Suprapubic skin (tissue), 4 donors: ENCODE measurements around the gene SERPING1. TPM values are rescaled to one million over a fixed set of nuclear protein-coding genes. Genes with fewer than 3 reads are reported as not detected.

Source experiments
- DNase-seq, 2 donors: peaks; one replicate each; pipeline ENCODE4 v3.0.0-alpha.2; 2019; ENCODE audit warnings: low spot score in 2 of 2
- H3K27ac ChIP-seq: fragments of 200-600 bp; sonication (generic); one replicate; pipeline ENCODE4 v1.5.1; 2019
- H3K27me3 ChIP-seq: fragments of 200-600 bp; sonication (generic); one replicate; pipeline ENCODE4 v1.5.1; 2019
- H3K36me3 ChIP-seq: fragments of 200-600 bp; sonication (generic); one replicate; pipeline ENCODE4 v1.5.1; 2019
- H3K4me1 ChIP-seq: fragments of 200-600 bp; sonication (generic); one replicate; pipeline ENCODE4 v1.5.1; 2019
- H3K4me3 ChIP-seq: fragments of 200-600 bp; sonication (generic); one replicate; pipeline ENCODE4 v1.5.1; 2019; ENCODE audit warnings: mild to moderate bottlenecking
- H3K9me3 ChIP-seq: fragments of 200-600 bp; sonication (generic); one replicate; pipeline ENCODE4 v1.5.1; 2019
- CTCF ChIP-seq, 2 donors: fragments of 200-600 bp in 1 of 2; fragments of 450-650 bp in 1 of 2; sonication (generic) in 1 of 2; IDR thresholded peaks; one replicate each; pipeline ENCODE4 v1.5.1; 2016 to 2019; ENCODE audit warnings: antibody characterized with exemption in 2 of 2, mild to moderate bottlenecking in 1 of 2, moderate library complexity in 1 of 2
- EP300 ChIP-seq: sonication (generic); formaldehyde crosslinking; IDR thresholded peaks from one replicate; pipeline ENCODE4 v1.6.1; 2017; ENCODE audit warnings: antibody characterized with exemption
- POLR2A ChIP-seq, 2 donors: fragments of 450-650 bp; IDR thresholded peaks; one replicate each; pipeline ENCODE4 v1.6.1; 2017; ENCODE audit warnings: antibody characterized with exemption in 2 of 2, mild to moderate bottlenecking in 2 of 2, moderate library complexity in 2 of 2
- POLR2AphosphoS5 ChIP-seq, 3 donors: sonication (generic); formaldehyde crosslinking; IDR thresholded peaks; one replicate each; pipeline ENCODE4 v1.6.1; 2017; ENCODE audit warnings: antibody characterized with exemption in 3 of 3
- WGBS: methylation state at CpG from one replicate; pipeline ENCODE4 v1.1.5; 2018; 5-methylcytosine and 5-hydroxymethylcytosine counted together
- total RNA-seq, 4 donors: library from RNA; depleted of rRNA; stranded (reverse); fragments of >200 nt; gene quantifications; one replicate each; pipeline ENCODE4 v1.1.0, GENCODE V29; 2016

SERPING1 gene
- total RNA-seq, 4 donors from 2014 or later: 93.3 to 173 (median 119) TPM

DNA sequence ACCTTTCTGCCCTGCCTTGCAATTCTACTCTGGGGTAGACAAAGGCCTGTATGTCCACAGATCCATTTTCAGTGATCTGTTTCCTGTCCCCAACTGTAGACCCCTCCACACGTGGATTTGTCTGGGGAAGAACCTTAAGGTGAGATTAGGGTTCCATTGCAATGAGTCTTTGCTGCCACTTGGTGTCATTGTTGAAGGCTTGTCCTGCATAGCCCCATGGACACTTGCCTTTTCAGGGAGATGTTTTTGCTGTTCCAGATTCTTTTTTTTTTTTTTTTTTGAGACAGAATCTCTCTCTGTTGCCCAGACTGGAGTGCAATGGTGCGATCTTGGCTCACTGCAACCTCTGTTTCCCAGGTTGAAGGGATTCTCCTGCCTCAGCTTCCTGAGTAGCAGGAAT is 21.8 kb downstream of the SERPING1 start:
- H3K9me3 ChIP-seq: no peaks in the 10 kb centered on the region
- H3K27ac ChIP-seq: no peak overlapping the region
- TF ChIP-seq CTCF (IDR thresholded peaks at IDR 0.05) (no peak), POLR2AphosphoS5 (IDR thresholded peaks at IDR 0.05) (no peak), EP300 (no peak), POLR2A (IDR thresholded peaks at IDR 0.05) (no peak)
- H3K4me1 ChIP-seq: no peaks in the 10 kb centered on the region
- 91% methylated on average over 2 of the region's 2 CpGs for WGBS
- peaks cover 7% of the 10 kb centered on the region for H3K36me3 ChIP-seq
- H3K4me3 ChIP-seq: no peak overlapping the region
- no peaks in the 10 kb centered on the region for H3K27me3 ChIP-seq
- no peak for DNase-seq

- H3K36me3 ChIP-seq: no peaks in the 10 kb centered on the region
- DNase-seq: no peak
- H3K4me1 ChIP-seq: no peaks in the 10 kb centered on the region
- no peak overlapping the region for H3K4me3 ChIP-seq
- no peak overlapping the region for H3K27ac ChIP-seq
- H3K27me3 ChIP-seq: no peaks in the 10 kb centered on the region
- TF ChIP-seq POLR2A (IDR thresholded peaks at IDR 0.05): no peak
- no peak for TF ChIP-seq EP300
- TF ChIP-seq POLR2AphosphoS5 (IDR thresholded peaks at IDR 0.05): no peak
- TF ChIP-seq CTCF (IDR thresholded peaks at IDR 0.05): no peak
- no peaks in the 10 kb centered on the region for H3K9me3 ChIP-seq
Observed at GRCh38 chr11:57620467-57620866, 23.0 kb downstream of the SERPING1 start.

DNA sequence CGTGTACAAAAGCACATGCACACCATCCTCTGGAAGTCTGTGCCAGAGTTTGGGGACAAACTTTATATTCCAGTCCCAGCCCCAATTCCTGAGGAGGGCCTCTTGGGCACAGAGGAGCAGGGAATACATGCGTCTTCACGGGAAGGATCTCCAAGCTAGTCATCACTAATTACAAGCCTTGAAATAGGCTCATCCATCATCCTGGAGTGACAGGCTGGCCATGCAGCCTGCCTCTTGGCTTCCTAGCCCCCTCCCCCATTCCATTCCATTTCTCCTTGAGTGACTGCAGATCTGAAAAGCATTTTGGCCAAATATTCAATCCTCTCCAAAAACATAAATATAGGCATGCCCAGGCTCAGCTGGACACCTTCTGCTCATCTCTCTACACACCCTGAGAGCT is 24.8 kb downstream of the SERPING1 start:
- no peaks in the 10 kb centered on the region for H3K36me3 ChIP-seq
- no peak for DNase-seq
- H3K4me1 ChIP-seq: no peaks in the 10 kb centered on the region
- H3K27ac ChIP-seq: no peak overlapping the region
- no peaks in the 10 kb centered on the region for H3K9me3 ChIP-seq
- WGBS: 49% methylated on average over 3 of the region's 3 CpGs
- no peak overlapping the region for H3K4me3 ChIP-seq
- no peak for TF ChIP-seq POLR2AphosphoS5 (IDR thresholded peaks at IDR 0.05)
- H3K27me3 ChIP-seq: no peaks in the 10 kb centered on the region

- Histone ChIP-seq H3K27ac (no peak overlapping the region), H3K27me3 (no peaks in the 10 kb centered on the region), H3K4me1 (no peaks in the 10 kb centered on the region), H3K9me3 (no peaks in the 10 kb centered on the region), H3K4me3 (no peak overlapping the region), H3K36me3 (no peaks in the 10 kb centered on the region)
- TF ChIP-seq POLR2A (IDR thresholded peaks at IDR 0.05): no peak
- no peak for TF ChIP-seq EP300
- no peak for TF ChIP-seq POLR2AphosphoS5 (IDR thresholded peaks at IDR 0.05)
- TF ChIP-seq CTCF (IDR thresholded peaks at IDR 0.05): no peak
- 97% methylated on average over 2 of the region's 2 CpGs for WGBS
- DNase-seq: no peak
Observed at GRCh38 chr11:57624864-57625263, 27.4 kb downstream of the SERPING1 start.

DNA sequence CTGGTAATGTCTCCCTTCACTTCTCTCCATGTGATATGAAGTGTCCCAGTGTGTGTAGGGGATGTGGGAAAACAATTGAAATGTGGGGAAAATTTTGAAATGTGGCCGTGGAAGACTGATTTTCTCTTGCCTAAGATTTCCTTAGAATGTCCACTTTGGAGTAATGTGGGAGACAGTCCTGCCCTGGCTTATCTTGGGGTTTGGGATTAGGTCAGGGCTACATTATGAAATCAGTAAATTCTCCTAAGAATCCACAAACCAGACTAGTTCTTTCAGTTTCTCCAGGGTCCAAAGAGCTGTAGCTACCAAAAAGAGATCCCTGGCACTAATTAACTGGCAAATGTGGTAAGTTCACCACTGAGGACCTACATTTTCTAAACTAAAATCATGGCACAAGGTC is 29.4 kb downstream of the SERPING1 start:
- no peak for DNase-seq
- WGBS: 90% methylated on average over 1 of the region's 1 CpG

More for the DNA sequence above, 29.4 kb downstream of the SERPING1 start:
- Histone ChIP-seq H3K4me1 (no peaks in the 10 kb centered on the region), H3K36me3 (no peaks in the 10 kb centered on the region), H3K4me3 (no peak overlapping the region), H3K9me3 (no peaks in the 10 kb centered on the region), H3K27ac (no peak overlapping the region), H3K27me3 (no peaks in the 10 kb centered on the region)
- TF ChIP-seq POLR2AphosphoS5 (IDR thresholded peaks at IDR 0.05) (no peak), POLR2A (IDR thresholded peaks at IDR 0.05) (no peak), EP300 (no peak), CTCF (IDR thresholded peaks at IDR 0.05) (no peak)
